Measurements from ENCODE around the gene OPRM1.
A peak's percentile ranks its signal among the peaks of the same experiment; 100 is the strongest.

Gene OPRM1

DNA sequence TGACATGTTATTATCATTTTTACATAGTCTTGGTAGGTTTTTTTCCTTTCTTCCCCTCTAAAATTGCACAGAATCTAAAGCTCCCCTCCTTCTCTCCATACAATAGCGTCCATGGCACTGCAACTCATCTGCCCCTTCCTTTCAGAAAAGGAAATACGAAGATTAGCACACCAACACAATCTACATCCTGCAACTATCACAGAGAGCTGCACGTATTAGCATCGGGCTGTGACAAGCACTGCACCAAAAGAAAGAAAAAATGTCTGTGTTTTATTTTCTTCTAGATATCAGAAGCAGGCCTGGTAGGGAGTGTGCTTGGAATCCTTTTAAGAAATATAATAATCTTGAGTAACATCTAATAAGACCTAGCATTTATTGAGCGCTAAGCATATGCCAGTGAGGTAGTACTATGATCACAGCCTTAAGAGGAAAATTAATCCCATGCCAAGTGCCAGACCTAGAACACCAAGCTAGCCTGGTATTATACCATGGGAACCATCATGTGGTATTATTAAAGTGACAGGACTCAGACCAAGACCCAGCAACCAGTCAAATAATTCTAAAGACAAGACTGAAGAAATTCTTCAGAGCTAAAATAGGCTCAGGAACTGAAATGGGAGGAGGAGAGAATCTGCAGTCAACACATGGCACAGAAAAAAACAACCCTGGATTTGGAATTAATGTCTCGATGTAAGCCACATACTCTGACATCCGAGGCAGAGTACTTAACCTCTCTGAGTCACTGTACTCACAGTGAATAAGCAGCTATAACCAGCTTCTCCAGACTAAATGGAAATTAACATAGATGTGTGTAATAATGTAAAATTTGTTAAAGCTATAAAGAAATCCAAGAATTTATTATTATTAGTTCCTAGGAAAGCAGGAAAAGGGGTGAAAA is 193.2 kb downstream of the OPRM1 start:
- TF ChIP-seq, protein P1, sequence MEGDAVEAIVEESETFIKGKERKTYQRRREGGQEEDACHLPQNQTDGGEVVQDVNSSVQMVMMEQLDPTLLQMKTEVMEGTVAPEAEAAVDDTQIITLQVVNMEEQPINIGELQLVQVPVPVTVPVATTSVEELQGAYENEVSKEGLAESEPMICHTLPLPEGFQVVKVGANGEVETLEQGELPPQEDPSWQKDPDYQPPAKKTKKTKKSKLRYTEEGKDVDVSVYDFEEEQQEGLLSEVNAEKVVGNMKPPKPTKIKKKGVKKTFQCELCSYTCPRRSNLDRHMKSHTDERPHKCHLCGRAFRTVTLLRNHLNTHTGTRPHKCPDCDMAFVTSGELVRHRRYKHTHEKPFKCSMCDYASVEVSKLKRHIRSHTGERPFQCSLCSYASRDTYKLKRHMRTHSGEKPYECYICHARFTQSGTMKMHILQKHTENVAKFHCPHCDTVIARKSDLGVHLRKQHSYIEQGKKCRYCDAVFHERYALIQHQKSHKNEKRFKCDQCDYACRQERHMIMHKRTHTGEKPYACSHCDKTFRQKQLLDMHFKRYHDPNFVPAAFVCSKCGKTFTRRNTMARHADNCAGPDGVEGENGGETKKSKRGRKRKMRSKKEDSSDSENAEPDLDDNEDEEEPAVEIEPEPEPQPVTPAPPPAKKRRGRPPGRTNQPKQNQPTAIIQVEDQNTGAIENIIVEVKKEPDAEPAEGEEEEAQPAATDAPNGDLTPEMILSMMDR (IDR thresholded peaks at IDR 0.05): no peak
- Histone ChIP-seq H3K9me3 (no peaks in the 10 kb centered on the region), H3K4me3 (ENCODE audit: low read depth in 1 of 2, low read length in 1 of 2) (no peak overlapping the region), H3K4me1 (ENCODE audit: control insufficient read depth in 1 of 2, insufficient read depth in 1 of 2, low read depth in 1 of 2, low read length in 1 of 2) (peaks cover 7 to 18% of the 10 kb centered on the region in 2 experiments), H3K36me3 (peaks cover 8% of the 10 kb centered on the region), H3K27me3 (no peaks in the 10 kb centered on the region), H3K27ac (peak overlapping the region; percentile 17)

DNA sequence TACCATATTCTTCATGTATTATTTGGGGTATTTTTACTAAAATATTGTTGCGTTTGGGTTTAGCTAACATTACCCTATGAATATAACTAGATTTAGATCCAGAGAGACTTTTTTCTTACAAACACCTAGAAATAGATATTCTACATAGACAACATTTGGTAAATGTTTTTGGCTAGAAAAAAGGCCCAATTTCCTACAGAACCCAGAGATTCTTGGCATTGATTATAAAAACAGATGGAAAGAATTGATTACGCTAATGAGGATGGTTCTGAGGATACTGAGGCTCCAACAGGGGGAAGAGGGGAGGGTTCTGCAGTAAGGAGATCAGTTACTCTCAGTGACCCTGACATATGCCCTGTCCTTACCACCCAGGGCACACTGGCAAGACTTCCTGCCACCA is 194.3 kb downstream of the OPRM1 start:
- no peak overlapping the region for H3K4me3 ChIP-seq (ENCODE audit: low read depth in 1 of 2, low read length in 1 of 2)
- no peaks in the 10 kb centered on the region for H3K27me3 ChIP-seq
- peaks cover 7% of the 10 kb centered on the region for H3K36me3 ChIP-seq
- TF ChIP-seq, protein P1 (IDR thresholded peaks at IDR 0.05): no peak
- H3K4me1 ChIP-seq (ENCODE audit: control insufficient read depth in 1 of 2, insufficient read depth in 1 of 2, low read depth in 1 of 2, low read length in 1 of 2): peaks cover 7 to 18% of the 10 kb centered on the region in 2 experiments
- peak overlapping the region; percentile 72 for H3K27ac ChIP-seq
- no peaks in the 10 kb centered on the region for H3K9me3 ChIP-seq

DNA sequence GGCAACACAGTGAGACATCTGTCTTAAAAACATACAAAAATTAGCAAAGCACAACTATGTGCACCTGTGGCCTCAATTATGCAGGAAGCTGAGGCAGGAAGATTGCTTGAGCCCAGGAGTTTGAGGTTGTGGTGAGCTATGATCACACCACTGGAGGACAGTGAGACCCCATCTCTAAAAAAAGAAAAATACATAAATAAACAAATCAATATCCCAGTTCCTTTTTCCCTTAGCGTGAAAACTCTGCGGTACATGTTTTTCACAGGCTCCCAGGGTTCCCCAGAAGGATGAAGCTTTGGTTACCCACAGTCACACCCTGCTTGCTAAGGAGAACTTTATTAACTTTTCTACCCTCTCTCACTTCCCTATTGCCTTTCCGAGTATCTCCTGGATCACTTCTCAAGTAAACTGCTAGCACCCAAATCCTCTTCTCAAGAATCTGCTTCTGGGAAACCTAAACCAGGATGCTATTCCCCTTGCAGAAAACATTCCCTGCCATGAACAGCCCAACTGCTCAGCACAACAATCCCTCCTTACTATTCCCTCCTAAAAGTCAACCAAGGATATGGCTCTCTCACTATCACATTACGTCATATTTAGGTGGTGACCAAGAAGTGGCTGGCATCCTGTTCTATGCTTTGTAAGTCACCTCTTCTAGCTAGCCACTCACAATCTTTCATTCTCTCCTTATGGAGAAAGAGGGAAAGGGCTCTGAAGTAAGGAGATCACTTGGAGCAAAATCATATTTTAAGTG is 195.2 kb downstream of the OPRM1 start:
- H3K27ac ChIP-seq: peak overlapping the region; percentile 72
- no peak overlapping the region for H3K4me3 ChIP-seq (ENCODE audit: low read depth in 1 of 2, low read length in 1 of 2)
- H3K36me3 ChIP-seq: no peaks in the 10 kb centered on the region
- TF ChIP-seq, protein P1 (IDR thresholded peaks at IDR 0.05): no peak
- no peaks in the 10 kb centered on the region for H3K9me3 ChIP-seq
- H3K4me1 ChIP-seq (ENCODE audit: control insufficient read depth in 1 of 2, insufficient read depth in 1 of 2, low read depth in 1 of 2, low read length in 1 of 2): peaks cover 7 to 18% of the 10 kb centered on the region in 2 experiments
- no peaks in the 10 kb centered on the region for H3K27me3 ChIP-seq

DNA sequence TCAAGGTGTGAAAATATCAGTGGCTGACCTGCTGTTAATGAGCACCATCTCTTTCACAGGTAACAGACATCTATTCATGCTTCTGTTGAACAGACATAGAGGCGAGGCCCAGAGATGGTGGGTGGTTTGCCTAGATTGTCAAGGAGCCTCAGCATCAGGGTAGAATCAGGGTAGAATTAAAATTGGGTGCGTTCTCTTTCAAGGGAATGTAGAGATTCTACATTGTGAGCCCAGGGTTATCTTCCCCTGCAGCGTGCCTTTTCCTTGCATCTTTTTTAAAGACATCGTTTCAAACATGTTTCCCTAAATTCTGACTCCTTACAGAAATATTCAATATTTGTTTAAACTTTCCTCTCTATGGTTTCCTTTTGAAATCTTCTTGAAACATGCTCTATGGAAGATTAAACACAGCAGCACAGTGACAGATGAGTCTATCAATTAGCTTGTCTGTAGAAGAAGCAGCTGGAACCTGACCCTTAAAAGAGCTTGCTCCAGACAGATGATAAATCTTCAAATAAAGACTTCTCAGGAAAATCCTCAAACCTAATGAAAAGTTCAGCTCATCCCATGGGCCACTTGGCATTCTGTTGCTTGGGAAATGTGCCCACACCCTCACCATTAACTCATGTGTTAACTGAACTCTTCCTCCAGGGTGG is 197.7 kb downstream of the OPRM1 start:
- H3K4me1 ChIP-seq (ENCODE audit: control insufficient read depth in 1 of 2, insufficient read depth in 1 of 2, low read depth in 1 of 2, low read length in 1 of 2): peaks cover 7 to 11% of the 10 kb centered on the region in 2 experiments

DNA sequence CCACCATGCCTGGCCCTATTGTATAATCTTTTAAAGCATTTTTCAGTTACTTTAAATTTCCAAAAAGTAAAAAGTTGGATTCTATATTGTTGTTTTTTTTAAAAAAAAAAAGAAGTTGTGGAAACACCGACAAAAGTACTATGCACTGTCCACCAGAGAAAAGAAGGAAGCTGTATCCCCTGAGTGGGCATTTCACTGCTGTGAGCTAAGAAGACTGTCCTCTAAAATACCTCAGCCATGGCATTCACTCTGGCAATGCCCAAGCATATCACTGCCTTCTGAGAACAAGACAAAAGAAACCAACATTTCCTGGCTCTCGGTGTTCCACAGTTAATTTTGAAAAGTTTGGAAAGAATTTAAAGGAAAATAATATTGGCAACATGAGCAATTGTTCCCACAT is 199.8 kb downstream of the OPRM1 start:
- TF ChIP-seq, protein P1 (IDR thresholded peaks at IDR 0.05): no peak
- Histone ChIP-seq H3K4me3 (ENCODE audit: low read depth in 1 of 2, low read length in 1 of 2) (no peak overlapping the region), H3K4me1 (ENCODE audit: control insufficient read depth in 1 of 2, insufficient read depth in 1 of 2, low read depth in 1 of 2, low read length in 1 of 2) (peaks cover 17 to 18% of the 10 kb centered on the region in 2 experiments), H3K9me3 (no peaks in the 10 kb centered on the region), H3K27me3 (no peaks in the 10 kb centered on the region), H3K36me3 (peaks cover 15% of the 10 kb centered on the region), H3K27ac (peak overlapping the region; percentile 16)

More for the DNA sequence above, 197.7 kb downstream of the OPRM1 start:
- no peak overlapping the region for H3K27ac ChIP-seq
- peaks cover 1% of the 10 kb centered on the region for H3K36me3 ChIP-seq
- no peak overlapping the region for H3K4me3 ChIP-seq (ENCODE audit: low read depth in 1 of 2, low read length in 1 of 2)
- no peaks in the 10 kb centered on the region for H3K9me3 ChIP-seq
- TF ChIP-seq, protein P1 (IDR thresholded peaks at IDR 0.05): no peak
- H3K27me3 ChIP-seq: no peaks in the 10 kb centered on the region
